ACC112 (cell line): ENCODE results near the gene ZP2.
"Not testable (repeated sequence)": the region's sequence is repeated elsewhere in the genome, so short reads cannot be mapped to it uniquely, and the experiment has no call there.

Source experiments
- H2AFZ ChIP-seq: fragments of 200-600 bp; sonication (generic); one replicate; pipeline ENCODE4 v1.6.0; 2017; ENCODE audit warnings: antibody characterized with exemption, low read length; ENCODE audit not compliant: unreplicated experiment
- H3K27ac ChIP-seq: fragments of 200-600 bp; sonication (generic); 2 replicates; pipeline ENCODE4 v1.5.1; 2014; ENCODE audit warnings: low read depth, mild to moderate bottlenecking, antibody characterized with exemption, low read length, moderate library complexity
- H3K27me3 ChIP-seq: fragments of 200-600 bp; sonication (generic); 2 replicates; pipeline ENCODE4 v1.6.1; 2014; ENCODE audit warnings: mild to moderate bottlenecking, antibody characterized with exemption, low read length, moderate library complexity, mixed read lengths; ENCODE audit not compliant: insufficient read depth
- H3K36me3 ChIP-seq: fragments of 200-600 bp; sonication (generic); 2 replicates; pipeline ENCODE4 v1.6.1; 2016; ENCODE audit warnings: mild to moderate bottlenecking, antibody characterized with exemption, low read length, moderate library complexity, mixed read lengths; ENCODE audit not compliant: insufficient read depth
- H3K4me1 ChIP-seq: fragments of 200-600 bp; sonication (generic); one replicate; pipeline ENCODE4 v1.6.1; 2016; ENCODE audit warnings: low read length, mixed read lengths; ENCODE audit not compliant: insufficient read depth, unreplicated experiment, control insufficient read depth
- H3K4me3 ChIP-seq: fragments of 200-600 bp; sonication (generic); 2 replicates; pipeline ENCODE4 v1.5.1; 2014; ENCODE audit warnings: mild to moderate bottlenecking, low read depth, low read length
- H3K79me2 ChIP-seq: fragments of 200-600 bp; sonication (generic); one replicate; pipeline ENCODE4 v1.6.0; 2016; ENCODE audit warnings: low read length; ENCODE audit not compliant: control insufficient read depth, unreplicated experiment, insufficient read depth

Gene ZP2

GRCh38 chr16:21211486-21211885 lies at the start of gene ZP2:
Gene ZP2, minus strand, starts transcription at chr16:21211574. Its CDS starts 27 bp downstream, at chr16:21211547.
- H3K27ac ChIP-seq: no peak within 1 kb of the TSS
- H3K36me3 ChIP-seq: no peaks in the 10 kb centered on the region
- H3K79me2 ChIP-seq: no peaks in the 10 kb centered on the region
- H3K4me3 ChIP-seq: no peak within 1 kb of the TSS
- no peaks in the 10 kb centered on the region for H3K4me1 ChIP-seq
- H2AFZ ChIP-seq: no peak within 1 kb of the TSS
- peaks cover 81% of the 10 kb centered on the region for H3K27me3 ChIP-seq

GRCh38 chr16:21257284-21257683 lies 45.9 kb upstream of the ZP2 start:
- Histone ChIP-seq H2AFZ (no peak overlapping the region), H3K79me2 (no peaks in the 10 kb centered on the region), H3K4me3 (no peak overlapping the region), H3K4me1 (peaks cover 13% of the 10 kb centered on the region), H3K27me3 (peaks cover 45% of the 10 kb centered on the region), H3K27ac (no peak overlapping the region), H3K36me3 (no peaks in the 10 kb centered on the region)

GRCh38 chr16:21256636-21257035 lies 45.3 kb upstream of the ZP2 start:
- Histone ChIP-seq H3K4me3 (no peak overlapping the region), H3K27me3 (peaks cover 51% of the 10 kb centered on the region), H3K4me1 (peaks cover 12% of the 10 kb centered on the region), H3K36me3 (no peaks in the 10 kb centered on the region), H3K27ac (no peak overlapping the region), H2AFZ (no peak overlapping the region), H3K79me2 (no peaks in the 10 kb centered on the region)

- Histone ChIP-seq H3K27me3 (peaks cover 82% of the 10 kb centered on the region), H3K4me3 (no peak overlapping the region)
These were observed 42.1 kb upstream of the ZP2 start for GRCh38 chr16:21253470-21253869.

GRCh38 chr16:21250072-21250923 lies 38.9 kb upstream of the ZP2 start:
- no peaks in the 10 kb centered on the region for H3K79me2 ChIP-seq
- no peaks in the 10 kb centered on the region for H3K36me3 ChIP-seq
- H3K4me1 ChIP-seq: no peaks in the 10 kb centered on the region
- no peak overlapping the region for H3K27ac ChIP-seq
- no peak overlapping the region for H3K4me3 ChIP-seq
- H3K27me3 ChIP-seq: peaks cover 79% of the 10 kb centered on the region
- H2AFZ ChIP-seq: no peak overlapping the region

More at GRCh38 chr16:21253470-21253869, 42.1 kb upstream of the ZP2 start:
- no peaks in the 10 kb centered on the region for H3K4me1 ChIP-seq
- no peaks in the 10 kb centered on the region for H3K36me3 ChIP-seq
- no peak overlapping the region for H3K27ac ChIP-seq
- H3K79me2 ChIP-seq: no peaks in the 10 kb centered on the region
- no peak overlapping the region for H2AFZ ChIP-seq

- H3K4me1 ChIP-seq, H3K4me3 ChIP-seq, H3K79me2 ChIP-seq, H3K36me3 ChIP-seq, H3K27ac ChIP-seq, H2AFZ ChIP-seq: not testable (repeated sequence)
- H3K27me3 ChIP-seq: peaks cover 79% of the 10 kb centered on the region
These were observed 36.8 kb upstream of the ZP2 start for GRCh38 chr16:21248179-21248578.

- Histone ChIP-seq H2AFZ (no peak overlapping the region), H3K27ac (no peak overlapping the region), H3K27me3 (peaks cover 60% of the 10 kb centered on the region), H3K4me3 (no peak overlapping the region), H3K4me1 (no peaks in the 10 kb centered on the region), H3K79me2 (no peaks in the 10 kb centered on the region), H3K36me3 (no peaks in the 10 kb centered on the region)
These were observed 33.3 kb upstream of the ZP2 start for GRCh38 chr16:21244518-21245215.

- no peaks in the 10 kb centered on the region for H3K4me1 ChIP-seq
- H3K4me3 ChIP-seq: no peak overlapping the region
- no peaks in the 10 kb centered on the region for H3K36me3 ChIP-seq
These were observed 31.4 kb upstream of the ZP2 start for GRCh38 chr16:21242756-21243155.

GRCh38 chr16:21239646-21240045 lies 28.3 kb upstream of the ZP2 start:
- no peak overlapping the region for H2AFZ ChIP-seq
- no peak overlapping the region for H3K27ac ChIP-seq
- no peaks in the 10 kb centered on the region for H3K36me3 ChIP-seq
- H3K4me1 ChIP-seq: no peaks in the 10 kb centered on the region
- H3K4me3 ChIP-seq: no peak overlapping the region
- H3K27me3 ChIP-seq: peaks cover 63% of the 10 kb centered on the region
- H3K79me2 ChIP-seq: no peaks in the 10 kb centered on the region

More at GRCh38 chr16:21242756-21243155, 31.4 kb upstream of the ZP2 start:
- H2AFZ ChIP-seq: no peak overlapping the region
- no peaks in the 10 kb centered on the region for H3K79me2 ChIP-seq
- no peak overlapping the region for H3K27ac ChIP-seq
- peaks cover 59% of the 10 kb centered on the region for H3K27me3 ChIP-seq

- Histone ChIP-seq H3K27me3 (peaks cover 67% of the 10 kb centered on the region), H2AFZ (no peak overlapping the region), H3K36me3 (no peaks in the 10 kb centered on the region), H3K79me2 (no peaks in the 10 kb centered on the region), H3K4me3 (no peak overlapping the region), H3K27ac (no peak overlapping the region), H3K4me1 (no peaks in the 10 kb centered on the region)
These were observed 25.5 kb upstream of the ZP2 start for GRCh38 chr16:21236831-21237230.

- no peak overlapping the region for H2AFZ ChIP-seq
- H3K36me3 ChIP-seq: no peaks in the 10 kb centered on the region
- no peaks in the 10 kb centered on the region for H3K79me2 ChIP-seq
- H3K4me1 ChIP-seq: no peaks in the 10 kb centered on the region
- H3K27me3 ChIP-seq: peaks cover 83% of the 10 kb centered on the region
- no peak overlapping the region for H3K27ac ChIP-seq
- H3K4me3 ChIP-seq: no peak overlapping the region
These were observed 23.8 kb upstream of the ZP2 start for GRCh38 chr16:21235199-21235585.
